ENCODE measurements around the gene EYA4.

Gene EYA4

DNA sequence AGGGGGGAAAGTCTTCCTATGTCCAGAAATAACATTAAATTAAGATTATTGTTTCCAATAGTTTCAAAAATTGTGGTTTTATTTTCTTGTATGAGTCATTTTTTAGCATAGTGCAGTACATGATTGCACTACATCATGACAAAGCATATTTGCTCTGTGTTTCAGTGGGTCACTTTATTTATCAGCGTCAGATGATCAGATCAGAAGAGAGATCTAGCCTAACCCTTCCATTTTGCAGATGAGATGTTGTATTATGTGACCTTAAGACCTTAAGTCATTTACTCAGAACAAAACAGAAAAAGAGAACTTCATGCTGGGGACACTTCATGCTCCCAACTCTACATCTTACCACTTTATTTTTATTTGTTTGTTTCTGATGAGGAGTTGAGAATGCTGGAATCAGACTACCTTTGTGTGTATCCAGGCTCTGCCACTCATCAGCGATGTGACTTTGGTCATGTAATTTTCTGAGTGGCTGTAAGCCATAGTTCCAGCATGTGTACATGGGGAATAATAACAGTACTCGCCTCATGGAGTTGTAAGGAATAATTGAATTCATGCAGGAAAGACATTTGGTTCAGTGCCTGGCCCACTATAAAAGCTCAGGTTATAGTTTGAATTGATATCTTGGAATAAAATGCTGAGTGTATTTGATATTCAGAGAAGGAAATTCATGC is 13.5 kb downstream of the EYA4 start:
- ATAC-seq (no peak), DNase-seq (ENCODE audit: low spot score in 2 of 2) (no peak)
- Mint-ChIP-seq H3K9me3 (peaks cover 2% of the 10 kb centered on the region), H3K36me3 (no peaks in the 10 kb centered on the region), H3K27ac (no peak overlapping the region), H3K4me1 (no peaks in the 10 kb centered on the region), H3K4me3 (no peak overlapping the region)

DNA sequence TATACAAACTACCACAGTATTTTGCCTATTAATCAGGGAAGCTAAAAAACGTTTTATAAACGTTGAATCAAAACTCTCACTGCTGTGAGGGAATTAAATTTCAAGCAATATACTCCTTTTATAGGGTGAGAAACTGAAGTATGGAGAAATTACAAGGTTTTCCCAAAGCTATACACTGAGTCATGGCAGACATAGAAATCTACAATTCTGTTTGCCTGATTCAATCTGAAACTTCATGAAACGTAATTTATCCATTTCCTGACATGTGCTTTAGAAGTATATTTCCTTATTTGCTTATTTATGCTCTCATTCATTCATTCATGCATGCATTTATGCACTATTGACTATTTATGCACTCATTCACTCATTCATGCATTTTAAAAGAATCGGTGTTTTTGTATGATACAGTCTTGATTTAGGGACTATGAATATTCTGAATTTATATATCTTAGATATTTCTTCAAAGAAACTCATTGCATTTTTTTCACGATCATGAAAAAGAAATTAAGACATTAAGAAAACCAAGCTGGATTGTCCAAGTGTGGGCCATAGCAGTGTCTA is 16.5 kb downstream of the EYA4 start:
- no peak for DNase-seq (ENCODE audit: low spot score in 2 of 2)
- H3K4me3 Mint-ChIP-seq = no peak overlapping the region
- H3K4me1 Mint-ChIP-seq = no peaks in the 10 kb centered on the region
- no peaks in the 10 kb centered on the region for H3K36me3 Mint-ChIP-seq
- no peak overlapping the region for H3K27ac Mint-ChIP-seq
- no peaks in the 10 kb centered on the region for H3K9me3 Mint-ChIP-seq
- no peak for ATAC-seq

DNA sequence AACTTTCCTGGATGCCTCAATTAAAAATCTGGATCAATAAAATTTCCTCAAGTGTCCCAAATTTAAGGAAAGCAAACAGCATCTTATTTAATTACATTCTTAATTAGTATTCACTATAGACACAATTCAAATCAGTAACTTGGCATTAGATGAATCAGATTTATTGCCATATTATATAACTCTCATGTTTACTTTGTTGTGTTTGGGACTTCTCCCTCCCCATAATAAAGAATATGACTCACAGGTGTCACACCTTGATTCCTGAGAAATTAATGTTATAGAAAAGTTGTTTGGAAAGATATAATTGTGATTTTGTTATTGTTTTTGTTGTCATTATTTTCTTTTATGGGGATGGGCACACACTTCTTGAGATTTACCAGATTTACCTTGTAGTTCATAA is 18.4 kb downstream of the EYA4 start:
- Mint-ChIP-seq H3K4me1 (no peaks in the 10 kb centered on the region), H3K9me3 (peaks cover 2% of the 10 kb centered on the region), H3K4me3 (no peak overlapping the region), H3K36me3 (no peaks in the 10 kb centered on the region), H3K27ac (no peak overlapping the region)
- ATAC-seq = no peak
- DNase-seq (ENCODE audit: low spot score in 2 of 2) = no peak

DNA sequence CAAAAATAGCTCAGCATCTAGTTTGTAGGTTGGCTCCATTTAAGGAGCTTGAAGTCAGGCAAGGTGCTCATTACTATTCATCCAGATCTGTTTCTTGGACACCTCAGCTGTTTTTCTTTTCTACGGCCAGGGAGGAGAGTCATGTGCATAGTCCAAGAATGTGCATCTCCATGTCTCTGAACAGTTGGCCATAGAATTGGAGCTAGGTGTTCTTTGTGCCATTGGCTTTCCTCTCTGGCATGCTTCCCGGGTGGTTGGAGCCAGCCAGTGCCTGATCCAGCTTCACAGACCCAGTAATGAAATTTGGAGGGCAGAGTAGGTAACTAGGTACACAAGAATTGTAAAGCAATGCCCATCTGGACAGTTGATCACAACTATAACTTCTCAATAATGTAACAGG is 21.6 kb downstream of the EYA4 start:
- Mint-ChIP-seq H3K36me3 (no peaks in the 10 kb centered on the region), H3K9me3 (peaks cover 2% of the 10 kb centered on the region), H3K4me3 (no peak overlapping the region), H3K27ac (no peak overlapping the region), H3K4me1 (no peaks in the 10 kb centered on the region)
- ATAC-seq = no peak
- DNase-seq (ENCODE audit: low spot score in 2 of 2) = no peak

DNA sequence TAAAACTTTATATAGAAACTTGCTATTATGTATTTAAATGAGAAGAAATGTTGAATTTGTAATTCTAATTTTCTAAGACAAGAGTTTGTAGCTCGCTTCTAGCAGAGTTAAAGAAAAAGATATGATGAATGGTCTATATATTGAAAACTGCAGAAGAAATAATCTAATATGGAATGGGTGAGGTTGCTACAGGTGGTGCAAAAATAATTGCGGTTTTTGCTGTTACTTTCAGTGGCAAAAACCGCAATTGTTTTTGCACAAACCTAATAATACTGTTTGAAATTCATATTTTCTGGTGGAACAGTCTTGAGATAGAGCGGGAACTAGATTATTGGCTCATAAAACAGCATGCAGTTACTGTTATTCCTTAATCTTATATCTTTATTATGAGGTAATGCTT is 23.9 kb downstream of the EYA4 start:
- Mint-ChIP-seq H3K4me1 (no peaks in the 10 kb centered on the region), H3K4me3 (no peak overlapping the region), H3K9me3 (peaks cover 2% of the 10 kb centered on the region), H3K36me3 (no peaks in the 10 kb centered on the region), H3K27ac (no peak overlapping the region)
- no peak for DNase-seq (ENCODE audit: low spot score in 2 of 2)
- no peak for ATAC-seq

DNA sequence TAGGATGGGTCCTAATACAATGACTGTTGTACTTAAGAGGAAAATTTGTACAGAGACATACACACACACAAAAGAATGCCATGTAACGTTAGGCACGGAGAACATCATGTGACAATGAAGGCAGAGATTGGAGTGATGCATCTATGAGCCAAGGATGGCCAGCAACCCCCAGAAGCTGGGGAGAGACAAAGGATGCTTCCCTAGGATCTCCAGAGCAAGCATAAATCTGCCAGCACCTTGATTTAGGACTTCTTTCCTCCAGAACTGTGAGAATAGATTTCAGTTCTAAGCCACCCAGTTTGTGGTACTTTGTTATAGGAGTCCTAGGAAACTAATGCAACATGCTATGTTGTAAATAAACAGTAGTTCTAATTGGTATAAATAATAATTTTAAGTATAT is 25.0 kb downstream of the EYA4 start:
- ATAC-seq (no peak), DNase-seq (ENCODE audit: low spot score in 2 of 2) (no peak)
- Mint-ChIP-seq H3K9me3 (peaks cover 2% of the 10 kb centered on the region), H3K4me3 (no peak overlapping the region), H3K36me3 (no peaks in the 10 kb centered on the region), H3K27ac (no peak overlapping the region), H3K4me1 (no peaks in the 10 kb centered on the region)

DNA sequence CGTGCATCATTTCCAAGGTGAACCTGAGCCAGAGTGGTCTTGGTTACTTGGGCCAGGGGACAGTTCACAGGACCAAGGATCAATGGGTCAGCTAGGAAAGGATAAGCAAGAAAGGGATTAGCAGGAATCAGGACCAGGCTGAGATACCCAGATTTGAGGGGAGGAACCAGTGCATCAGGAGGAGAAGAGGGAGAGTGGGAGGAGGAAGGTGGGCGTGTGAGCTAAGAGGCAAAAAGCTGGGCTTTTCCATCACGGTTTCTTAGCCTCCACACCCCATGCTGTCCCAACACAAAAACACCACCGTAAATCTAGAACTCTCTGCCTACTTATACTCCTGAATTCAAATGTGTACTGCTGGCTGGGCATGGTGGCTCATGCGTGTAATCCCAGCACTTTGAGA is 27.5 kb downstream of the EYA4 start:
- no peak for ATAC-seq
- DNase-seq (ENCODE audit: low spot score in 2 of 2) = no peak
- Mint-ChIP-seq H3K4me1 (no peaks in the 10 kb centered on the region), H3K9me3 (no peaks in the 10 kb centered on the region), H3K27ac (no peak overlapping the region), H3K4me3 (no peak overlapping the region), H3K36me3 (no peaks in the 10 kb centered on the region)

DNA sequence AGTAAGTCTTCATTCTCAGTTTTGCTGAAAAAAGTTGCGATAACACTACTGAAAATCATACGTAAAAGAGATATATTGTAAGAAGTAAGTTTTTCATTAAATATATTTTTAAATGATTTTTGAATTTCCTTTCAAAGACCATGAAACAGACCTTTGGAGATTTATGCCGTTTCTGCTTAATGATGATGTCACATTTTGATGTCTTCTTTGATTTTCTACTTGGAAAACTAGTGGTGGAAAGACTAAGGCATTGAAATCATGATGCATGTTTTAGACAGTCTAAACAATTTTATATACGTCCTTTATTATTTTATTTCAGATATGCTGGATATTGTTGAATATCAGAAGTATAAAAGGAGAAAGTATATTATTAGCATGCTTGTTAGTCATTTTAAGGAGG is 33.7 kb downstream of the EYA4 start:
- H3K36me3 Mint-ChIP-seq = no peaks in the 10 kb centered on the region
- peaks cover 2% of the 10 kb centered on the region for H3K9me3 Mint-ChIP-seq
- no peak overlapping the region for H3K27ac Mint-ChIP-seq
- ATAC-seq = no peak
- H3K4me3 Mint-ChIP-seq = no peak overlapping the region
- H3K4me1 Mint-ChIP-seq = no peaks in the 10 kb centered on the region
- DNase-seq (ENCODE audit: low spot score in 2 of 2) = no peak

DNA sequence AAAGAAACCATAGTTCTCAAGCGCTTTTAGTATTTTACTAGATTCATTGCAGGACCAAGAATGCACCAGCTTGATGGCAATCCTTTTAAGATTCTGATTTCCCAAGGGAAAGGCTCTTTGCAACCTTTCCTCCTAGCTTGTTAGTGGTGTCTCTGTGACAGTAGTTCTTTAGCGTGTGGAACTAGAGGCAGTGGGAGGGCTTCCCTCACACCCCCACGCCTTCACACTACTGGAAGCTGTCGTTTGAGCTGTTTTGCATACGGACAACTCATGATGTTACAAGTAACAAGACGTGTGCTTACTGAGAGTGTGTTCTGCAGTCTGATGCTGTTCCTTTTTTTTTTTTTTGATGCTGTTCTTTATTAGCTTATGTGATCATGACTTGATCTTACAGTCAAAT is 34.1 kb downstream of the EYA4 start:
- Mint-ChIP-seq H3K9me3 (peaks cover 2% of the 10 kb centered on the region), H3K4me3 (no peak overlapping the region), H3K4me1 (no peaks in the 10 kb centered on the region), H3K27ac (no peak overlapping the region), H3K36me3 (no peaks in the 10 kb centered on the region)
- ATAC-seq (no peak), DNase-seq (ENCODE audit: low spot score in 2 of 2) (no peak)

DNA sequence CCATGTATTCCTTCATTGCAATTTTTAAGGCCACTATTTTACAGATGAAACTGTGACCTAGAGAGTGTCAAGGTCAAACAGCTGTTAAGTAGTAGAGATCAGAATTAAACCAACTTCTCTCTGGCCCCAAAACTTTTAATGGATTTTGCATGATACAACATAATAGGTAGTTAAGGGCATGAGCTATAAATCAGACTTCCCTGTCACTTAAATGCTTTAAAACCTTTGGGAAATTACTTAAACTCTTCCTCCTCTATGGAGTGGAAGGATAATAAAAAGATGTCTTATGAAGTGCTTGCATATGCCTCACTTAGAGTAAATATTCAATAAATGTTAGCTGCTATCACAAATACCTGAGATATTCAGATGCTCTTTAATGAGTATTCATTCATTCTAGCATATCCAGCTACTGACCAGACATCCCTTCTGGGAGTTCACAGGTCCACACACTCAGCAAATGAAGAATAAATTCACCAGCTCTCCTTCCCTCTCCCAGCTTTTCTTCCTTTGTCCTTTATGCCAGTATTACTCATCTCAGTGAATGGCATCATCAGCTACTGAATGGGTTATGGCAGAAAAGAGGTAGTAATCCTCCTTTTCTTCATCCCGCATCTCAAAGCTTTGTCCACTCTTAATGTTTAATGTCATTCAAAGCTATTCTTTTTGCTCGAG is 36.2 kb downstream of the EYA4 start:
- Mint-ChIP-seq H3K27ac (no peak overlapping the region), H3K4me1 (no peaks in the 10 kb centered on the region), H3K36me3 (no peaks in the 10 kb centered on the region), H3K4me3 (no peak overlapping the region), H3K9me3 (peaks cover 2% of the 10 kb centered on the region)
- DNase-seq (ENCODE audit: low spot score in 2 of 2) (no peak), ATAC-seq (no peak)

DNA sequence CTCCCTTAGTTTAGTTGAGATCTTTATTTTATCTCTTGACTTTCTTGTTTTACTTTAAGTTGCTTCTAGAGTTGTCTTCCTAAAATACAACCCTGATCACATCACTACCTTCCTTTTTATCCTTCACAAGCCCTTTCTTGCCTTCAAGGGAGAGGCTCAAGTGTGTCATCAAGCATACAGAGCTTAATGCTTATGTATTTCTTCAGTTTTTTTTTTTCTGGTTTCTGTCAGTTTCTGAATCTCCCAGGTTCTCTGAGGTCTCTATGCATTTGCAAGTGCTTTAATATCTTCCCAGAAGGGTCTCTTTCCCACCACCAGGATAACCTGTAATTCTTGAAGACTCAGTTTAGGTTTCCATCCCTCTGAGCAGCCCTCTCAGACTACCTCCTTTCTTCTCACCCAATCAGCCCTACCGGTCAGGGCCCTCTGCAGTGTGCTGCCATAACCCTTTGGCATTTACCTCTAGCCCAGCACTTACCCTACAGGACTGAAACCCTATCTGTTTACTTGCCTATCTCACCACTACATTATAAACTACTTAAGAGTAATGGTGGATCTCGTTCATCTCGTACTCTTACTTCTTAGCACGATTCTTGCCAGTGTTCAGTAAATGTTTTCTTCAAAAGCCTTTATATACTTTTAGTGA is 36.9 kb downstream of the EYA4 start:
- Mint-ChIP-seq H3K27ac (no peak overlapping the region), H3K36me3 (no peaks in the 10 kb centered on the region), H3K9me3 (peaks cover 2% of the 10 kb centered on the region), H3K4me1 (no peaks in the 10 kb centered on the region), H3K4me3 (no peak overlapping the region)
- ATAC-seq (no peak), DNase-seq (ENCODE audit: low spot score in 2 of 2) (no peak)

DNA sequence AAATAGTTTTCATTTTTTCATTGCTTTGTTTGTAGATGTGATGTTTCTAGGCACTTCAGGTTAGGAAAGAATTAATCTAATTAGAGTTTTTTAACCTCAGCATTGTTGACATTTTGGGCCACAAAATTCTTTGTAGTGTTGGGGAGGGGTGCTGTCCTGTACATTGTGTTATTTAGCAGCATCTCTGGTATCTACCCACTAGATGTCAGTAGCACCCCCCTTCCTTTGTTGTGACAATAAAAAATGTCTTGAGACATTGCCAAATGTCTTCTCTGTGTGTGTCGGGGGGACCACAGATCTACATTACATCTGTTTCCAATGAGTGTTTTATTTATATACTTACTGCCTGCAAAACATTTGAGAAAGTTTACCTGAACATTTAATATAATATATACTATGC is 45.6 kb downstream of the EYA4 start:
- Mint-ChIP-seq H3K36me3 (no peaks in the 10 kb centered on the region), H3K9me3 (peaks cover 3% of the 10 kb centered on the region), H3K27ac (no peak overlapping the region), H3K4me3 (no peak overlapping the region), H3K4me1 (no peaks in the 10 kb centered on the region)
- DNase-seq (ENCODE audit: low spot score in 2 of 2) (no peak), ATAC-seq (no peak)

DNA sequence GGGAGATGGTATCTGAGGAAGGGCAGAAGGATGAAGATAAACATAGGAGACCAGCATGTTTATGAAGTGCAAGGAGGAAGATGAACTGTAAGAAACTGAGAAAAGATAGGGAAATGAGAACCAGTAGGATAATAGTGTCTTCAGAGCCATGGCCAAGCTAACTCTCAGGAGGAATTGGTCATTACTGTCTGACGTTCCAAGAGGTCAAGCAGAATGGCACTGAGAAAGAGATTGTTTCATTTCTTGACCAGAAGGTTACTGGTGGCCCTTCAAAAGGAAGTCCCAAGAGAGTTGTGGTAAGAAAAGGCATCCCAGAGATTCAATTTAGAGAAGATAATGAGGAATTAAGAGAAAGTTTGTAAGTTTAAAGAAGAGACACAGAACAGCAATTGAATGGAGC is 47.5 kb downstream of the EYA4 start:
- Mint-ChIP-seq H3K27ac (no peak overlapping the region), H3K4me3 (no peak overlapping the region), H3K4me1 (no peaks in the 10 kb centered on the region), H3K9me3 (peaks cover 3% of the 10 kb centered on the region), H3K36me3 (no peaks in the 10 kb centered on the region)
- DNase-seq (ENCODE audit: low spot score in 2 of 2) = no peak
- ATAC-seq = no peak

DNA sequence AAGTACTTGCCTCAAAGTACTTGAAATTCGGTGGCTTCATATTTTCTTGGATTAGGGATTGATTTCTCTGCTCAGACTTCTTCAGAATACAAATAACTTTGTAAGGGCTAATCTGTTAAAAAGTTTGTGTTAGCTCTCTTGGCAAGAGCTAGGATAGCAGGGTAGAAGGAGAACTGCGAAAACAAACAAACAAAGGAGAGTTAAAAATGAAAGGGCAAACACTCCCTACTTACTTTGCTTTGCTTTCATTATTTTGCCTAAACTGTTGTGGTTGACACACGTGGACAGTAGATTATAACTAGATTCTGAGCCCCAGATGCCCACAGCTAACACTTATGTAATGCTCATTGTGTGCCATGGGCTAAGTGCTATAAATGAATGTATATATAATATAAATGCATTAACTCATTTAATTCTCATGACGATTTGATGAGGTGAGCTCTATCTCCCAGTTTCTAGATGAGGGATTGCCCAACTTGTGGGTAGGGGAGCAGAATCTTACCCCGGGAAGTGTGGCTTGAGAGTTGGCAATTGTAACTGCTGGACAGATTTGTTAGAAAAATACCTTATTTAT is 48.7 kb downstream of the EYA4 start:
- no peaks in the 10 kb centered on the region for H3K4me1 Mint-ChIP-seq
- DNase-seq (ENCODE audit: low spot score in 2 of 2) (no peak), ATAC-seq (no peak)
- H3K36me3 Mint-ChIP-seq = no peaks in the 10 kb centered on the region
- no peak overlapping the region for H3K27ac Mint-ChIP-seq
- no peak overlapping the region for H3K4me3 Mint-ChIP-seq
- no peaks in the 10 kb centered on the region for H3K9me3 Mint-ChIP-seq

DNA sequence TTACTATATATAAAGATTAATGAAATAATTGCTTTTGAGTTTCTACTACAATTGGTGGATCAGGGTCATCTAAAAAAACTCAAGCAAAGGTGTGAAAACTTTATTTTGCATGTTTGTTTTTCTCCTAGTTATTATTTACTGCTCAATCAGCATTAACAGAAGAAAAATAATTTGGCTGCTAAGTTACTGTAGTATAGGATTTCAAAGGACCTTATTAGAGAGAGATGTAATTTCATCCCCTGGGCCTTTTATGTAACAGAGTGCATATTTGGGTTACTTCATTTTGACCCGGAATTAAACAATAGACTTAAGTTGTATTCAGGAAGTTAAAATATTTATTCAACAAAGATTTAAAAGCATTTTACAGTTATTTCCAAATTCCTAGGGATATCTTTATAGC is 49.8 kb downstream of the EYA4 start:
- Mint-ChIP-seq H3K36me3 (no peaks in the 10 kb centered on the region), H3K9me3 (peaks cover 2% of the 10 kb centered on the region), H3K4me1 (no peaks in the 10 kb centered on the region), H3K4me3 (no peak overlapping the region), H3K27ac (no peak overlapping the region)
- ATAC-seq (no peak), DNase-seq (ENCODE audit: low spot score in 2 of 2) (no peak)

DNA sequence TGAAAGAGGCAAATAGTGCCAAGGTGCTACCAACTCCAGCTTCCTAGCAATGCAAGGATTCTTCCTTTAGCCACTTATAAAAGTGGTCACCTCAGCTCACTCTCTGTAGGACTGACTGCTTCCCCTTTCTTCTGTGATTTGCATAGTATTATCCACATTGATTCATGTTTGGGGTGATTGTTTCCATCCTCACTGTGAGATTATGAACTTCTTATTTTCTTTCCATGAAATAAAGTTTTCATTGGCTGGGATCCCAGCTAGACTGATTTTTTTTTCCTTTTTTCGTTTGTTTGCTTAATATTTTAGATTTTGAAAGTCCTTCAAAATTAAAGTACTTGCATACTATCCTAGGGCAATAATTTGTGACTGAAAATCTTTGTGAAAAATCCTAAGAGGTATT is 50.5 kb downstream of the EYA4 start:
- DNase-seq (ENCODE audit: low spot score in 2 of 2) = no peak
- Mint-ChIP-seq H3K4me1 (no peaks in the 10 kb centered on the region), H3K27ac (no peak overlapping the region), H3K36me3 (no peaks in the 10 kb centered on the region), H3K4me3 (no peak overlapping the region), H3K9me3 (peaks cover 3% of the 10 kb centered on the region)
- no peak for ATAC-seq

Measured in stimulated activated effector memory CD8-positive, alpha-beta T cell treated with anti-CD3 and anti-CD28 coated beads, Interleukin-12 subunit alpha, Interleukin-12 subunit beta, amount 100 ng/mL, for 72 hours (primary cell).